Ovary (tissue), 9 donors: ENCODE measurements around the gene ITPK1. TPM values are rescaled to one million over a fixed set of nuclear protein-coding genes. Genes with fewer than 3 reads are reported as not detected.

Source experiments
- DNase-seq, 5 donors: peaks; one replicate each; pipeline ENCODE4 v3.0.0-alpha.2; 2019 to 2020
- H3K27ac ChIP-seq, 2 donors: fragments of 200-600 bp; one replicate each; pipeline versions ENCODE4 v1.5.1 to v1.8.0; 2019 to 2022
- H3K27me3 ChIP-seq: fragments of 200-600 bp; one replicate; pipeline ENCODE4 v1.8.0; 2022
- H3K36me3 ChIP-seq: fragments of 200-600 bp; sonication (generic); one replicate; pipeline ENCODE4 v1.5.1; 2019
- H3K4me1 ChIP-seq: one replicate; pipeline ENCODE4 v1.8.1; 2013; ENCODE audit warnings: mild to moderate bottlenecking, moderate library complexity; ENCODE audit not compliant: insufficient read depth
- H3K4me3 ChIP-seq: fragments of 200-600 bp; sonication (generic); one replicate; pipeline ENCODE4 v1.5.1; 2017
- H3K9me3 ChIP-seq, 2 donors: fragments of 200-600 bp in 1 of 2; sonication (generic) in 1 of 2; one replicate each; pipeline versions ENCODE4 v1.5.1 to v1.8.1; 2013 to 2019; ENCODE audit warnings: mild to moderate bottlenecking in 1 of 2, moderate library complexity in 1 of 2
- EP300 ChIP-seq: sonication (generic); formaldehyde crosslinking; IDR thresholded peaks from one replicate; pipeline ENCODE4 v1.6.1; 2017; ENCODE audit warnings: antibody characterized with exemption
- POLR2A ChIP-seq: fragments of 450-650 bp; IDR thresholded peaks from one replicate; pipeline ENCODE4 v1.6.1; 2017; ENCODE audit warnings: antibody characterized with exemption, mild to moderate bottlenecking, moderate library complexity
- WGBS, 3 donors: extraction: QIAGEN DNeasy Blood & Tissue Kit in 1 of 3; methylation state at CpG; one replicate each; pipeline versions ENCODE4 v1.1.5 to v1.1.7; 2013 to 2017; 5-methylcytosine and 5-hydroxymethylcytosine counted together
- intact Hi-C, 4 donors: fragments of 100-400 bp; cut with DNase I; formaldehyde crosslinking; loops; one replicate each; pipeline versions ENCODE4 v1.11.0 to v1.15.1; 2022 to 2023
- polyA plus RNA-seq, 2 donors: library from polyadenylated mRNA; stranded (reverse); fragments of 200-250 nt in 1 of 2; fragments of 350-450 nt in 1 of 2; fragmentation: Illumina TruSeq in 1 of 2; extraction: RNeasy Lipid Tissue Mini Kit (QIAGEN cat#74804) in 1 of 2; gene quantifications; one replicate each; pipeline ENCODE4 v1.2.3, GENCODE V29; 2013 to 2014
- total RNA-seq, 7 donors: library from RNA; depleted of rRNA in 2 of 7; stranded (reverse); fragments of >200 nt in 2 of 7; fragmentation: NEBNext Ultra II Directional in 3 of 7; extraction: Animal tissue kit (Norgen Biotek cat#: 25700) in 3 of 7; gene quantifications; one replicate each; pipeline versions ENCODE4 v1.1.0 to v1.2.4, GENCODE V29; 2016 to 2023
- TF ChIP-seq, protein P1 (sequence below), 3 donors: fragments of 450-650 bp in 2 of 3; fragments of 200-600 bp in 1 of 3; IDR thresholded peaks; one replicate each; pipeline versions ENCODE4 v1.5.1 to v1.8.0; 2016 to 2022; ENCODE audit warnings: antibody characterized with exemption in 3 of 3, mild to moderate bottlenecking in 1 of 3
- donor health status: DM: no; HTN: no; CAD: no; lungs with moderate emphysema.
- donor health status: DM: no; HTN: no; CAD: no.
- donor health status: Bipolar disorder and iron deficiency.
- donor health status: DM: yes; HTN: yes; CAD: no.
- donor health status: DM: no; HTN: no; CAD: no.
- donor health status: DM: yes; HTN: yes; CAD: no.

Gene ITPK1
- total and polyA plus RNA-seq, 9 donors = 23.6 to 57.8 (median 49.3) TPM

DNA sequence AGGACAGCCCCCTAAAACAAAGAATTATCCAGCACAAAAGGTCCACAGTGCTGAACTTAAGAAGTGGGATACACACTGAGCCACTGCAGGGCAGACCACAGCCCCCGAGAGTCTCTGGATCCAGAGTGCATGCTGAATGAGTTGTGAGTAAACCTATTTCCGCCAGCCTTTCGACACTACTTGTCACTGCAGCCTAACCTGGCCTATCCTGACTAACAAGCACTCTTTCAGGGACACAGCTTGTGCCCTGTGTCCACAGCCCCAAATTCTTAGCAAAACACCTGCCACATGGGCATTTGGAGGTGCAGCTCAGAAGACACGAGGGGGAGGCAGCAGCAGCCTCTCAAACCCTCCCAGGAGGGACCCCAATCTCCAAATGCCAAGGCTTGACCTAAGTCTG lies 31.3 kb downstream of the ITPK1 start:
- Histone ChIP-seq H3K36me3 (no peaks in the 10 kb centered on the region), H3K27ac (no peak overlapping the region), H3K9me3 (no peaks in the 10 kb centered on the region), H3K4me1 (no peaks in the 10 kb centered on the region), H3K4me3 (no peak overlapping the region), H3K27me3 (no peaks in the 10 kb centered on the region)
- intact Hi-C loops = no loop called here
- TF ChIP-seq, protein P1, sequence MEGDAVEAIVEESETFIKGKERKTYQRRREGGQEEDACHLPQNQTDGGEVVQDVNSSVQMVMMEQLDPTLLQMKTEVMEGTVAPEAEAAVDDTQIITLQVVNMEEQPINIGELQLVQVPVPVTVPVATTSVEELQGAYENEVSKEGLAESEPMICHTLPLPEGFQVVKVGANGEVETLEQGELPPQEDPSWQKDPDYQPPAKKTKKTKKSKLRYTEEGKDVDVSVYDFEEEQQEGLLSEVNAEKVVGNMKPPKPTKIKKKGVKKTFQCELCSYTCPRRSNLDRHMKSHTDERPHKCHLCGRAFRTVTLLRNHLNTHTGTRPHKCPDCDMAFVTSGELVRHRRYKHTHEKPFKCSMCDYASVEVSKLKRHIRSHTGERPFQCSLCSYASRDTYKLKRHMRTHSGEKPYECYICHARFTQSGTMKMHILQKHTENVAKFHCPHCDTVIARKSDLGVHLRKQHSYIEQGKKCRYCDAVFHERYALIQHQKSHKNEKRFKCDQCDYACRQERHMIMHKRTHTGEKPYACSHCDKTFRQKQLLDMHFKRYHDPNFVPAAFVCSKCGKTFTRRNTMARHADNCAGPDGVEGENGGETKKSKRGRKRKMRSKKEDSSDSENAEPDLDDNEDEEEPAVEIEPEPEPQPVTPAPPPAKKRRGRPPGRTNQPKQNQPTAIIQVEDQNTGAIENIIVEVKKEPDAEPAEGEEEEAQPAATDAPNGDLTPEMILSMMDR (IDR thresholded peaks at IDR 0.05) = no peak
- TF ChIP-seq EP300 (no peak), POLR2A (no peak)
- 96 to 98% (median 96%) methylated on average over 4 of the region's 4 CpGs for WGBS, 3 donors
- DNase-seq = no peak

DNA sequence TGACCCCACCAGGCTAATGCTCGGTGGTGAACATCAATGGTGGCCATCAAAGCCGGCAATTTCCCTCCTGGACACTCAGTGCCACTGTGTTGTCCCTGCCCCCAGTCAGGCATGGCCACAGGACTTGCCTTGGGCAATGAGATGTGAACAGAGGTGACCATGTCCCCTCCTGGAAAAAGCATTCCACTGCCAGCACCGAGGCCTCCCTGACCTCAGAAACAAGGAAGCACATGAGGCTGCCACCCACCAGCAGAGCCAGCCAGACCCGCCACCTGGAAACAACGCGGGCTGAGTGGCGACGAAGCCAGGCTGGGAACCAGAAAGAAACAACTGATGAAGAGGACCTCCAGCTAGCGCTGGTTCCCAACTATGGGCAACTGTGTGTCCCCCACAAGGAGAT lies 31.8 kb downstream of the ITPK1 start:
- WGBS, 3 donors = 94 to 97% (median 97%) methylated on average over 9 of the region's 9 CpGs
- H3K27ac ChIP-seq = no peak overlapping the region
- intact Hi-C loops = no loop called here
- H3K36me3 ChIP-seq = no peaks in the 10 kb centered on the region
- H3K9me3 ChIP-seq = no peaks in the 10 kb centered on the region
- no peaks in the 10 kb centered on the region for H3K27me3 ChIP-seq
- H3K4me1 ChIP-seq = no peaks in the 10 kb centered on the region
- TF ChIP-seq EP300 (no peak), POLR2A (no peak)
- TF ChIP-seq, protein P1 (IDR thresholded peaks at IDR 0.05) = no peak
- H3K4me3 ChIP-seq = no peak overlapping the region
- DNase-seq = no peak

DNA sequence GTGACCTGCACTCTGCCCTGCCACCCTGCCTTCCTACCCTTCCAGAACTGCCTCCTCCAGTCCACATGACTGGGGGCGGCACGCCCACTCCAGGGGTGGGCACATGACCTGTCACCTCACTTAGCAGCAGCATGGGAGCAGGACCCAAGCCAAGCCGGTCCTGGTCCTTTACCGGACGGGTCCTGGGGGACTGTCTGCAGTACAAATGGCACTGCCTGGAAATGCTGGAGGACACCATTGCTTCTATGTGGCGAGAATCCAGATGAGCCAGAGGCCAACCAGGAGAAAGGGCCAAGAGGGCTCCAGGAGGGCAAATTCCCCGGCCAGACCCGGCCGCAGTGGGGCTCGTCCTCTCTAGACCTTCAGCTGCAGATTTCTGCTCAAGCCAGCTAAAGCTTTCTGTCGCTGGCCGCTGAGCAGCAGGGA lies 33.1 kb downstream of the ITPK1 start:
- H3K4me1 ChIP-seq = no peaks in the 10 kb centered on the region
- intact Hi-C loops = no loop called here
- H3K27ac ChIP-seq = no peak overlapping the region
- 66 to 82% (median 73%) methylated on average over 12 of the region's 12 CpGs for WGBS, 3 donors
- TF ChIP-seq, protein P1 (IDR thresholded peaks at IDR 0.05) = no peak
- TF ChIP-seq EP300 (no peak), POLR2A (no peak)
- H3K9me3 ChIP-seq = no peaks in the 10 kb centered on the region
- no peaks in the 10 kb centered on the region for H3K27me3 ChIP-seq
- no peak overlapping the region for H3K4me3 ChIP-seq
- no peaks in the 10 kb centered on the region for H3K36me3 ChIP-seq
- DNase-seq = no peak

DNA sequence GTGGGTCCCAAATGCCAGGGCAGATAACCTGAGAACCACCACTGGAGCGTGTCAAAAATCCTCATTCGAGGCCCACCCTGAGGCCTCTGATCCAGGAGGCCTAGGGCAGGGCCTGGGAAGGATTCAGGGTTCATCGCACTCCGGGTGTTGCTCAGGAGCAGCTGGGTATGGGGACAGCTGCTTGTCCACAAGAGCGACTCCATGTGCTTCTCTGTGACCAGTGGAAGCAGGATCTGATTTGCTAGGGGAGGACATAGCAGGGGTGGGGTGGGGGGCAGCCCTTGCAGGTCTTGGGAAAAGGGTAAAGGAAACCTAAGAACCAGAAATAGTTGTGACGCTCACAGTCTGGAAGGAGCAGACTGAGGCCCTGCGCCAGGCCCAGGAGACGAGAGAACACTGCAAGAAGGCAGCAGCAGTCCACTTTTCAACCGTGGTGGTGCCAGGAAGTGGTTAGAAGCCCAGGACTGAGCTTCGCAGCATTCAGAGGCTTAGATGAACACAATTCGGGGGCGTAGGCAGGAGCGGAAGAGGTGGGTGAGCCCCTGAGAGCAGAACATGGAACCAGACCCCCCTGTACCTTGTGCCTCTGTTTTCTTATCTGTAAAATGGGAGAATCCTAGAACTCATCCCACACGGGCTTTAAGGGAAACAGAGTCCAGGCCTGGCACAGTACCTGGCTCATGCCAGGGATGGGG lies 33.7 kb downstream of the ITPK1 start:
- no peaks in the 10 kb centered on the region for H3K27me3 ChIP-seq
- WGBS, 3 donors = 81 to 89% (median 82%) methylated on average over 14 of the region's 14 CpGs
- intact Hi-C loops = no loop called here
- no peak for DNase-seq
- no peaks in the 10 kb centered on the region for H3K36me3 ChIP-seq
- no peaks in the 10 kb centered on the region for H3K4me1 ChIP-seq
- no peaks in the 10 kb centered on the region for H3K9me3 ChIP-seq
- TF ChIP-seq EP300 (no peak), POLR2A (no peak)
- TF ChIP-seq, protein P1 (IDR thresholded peaks at IDR 0.05) = no peak
- H3K27ac ChIP-seq = no peak overlapping the region
- H3K4me3 ChIP-seq = no peak overlapping the region
